HG03135 (cell line): ENCODE data around the gene MTF2.
A peak's percentile ranks its signal among the peaks of the same experiment; 100 is the strongest.

Experiments
- ATAC-seq: cut with Tn5 transposase; IDR thresholded peaks from one replicate; pipeline ENCODE4 v1.9.1; 2021; ENCODE audit warnings: mild to moderate bottlenecking, moderate library complexity; ENCODE audit not compliant: unreplicated experiment

The MTF2 gene

DNA sequence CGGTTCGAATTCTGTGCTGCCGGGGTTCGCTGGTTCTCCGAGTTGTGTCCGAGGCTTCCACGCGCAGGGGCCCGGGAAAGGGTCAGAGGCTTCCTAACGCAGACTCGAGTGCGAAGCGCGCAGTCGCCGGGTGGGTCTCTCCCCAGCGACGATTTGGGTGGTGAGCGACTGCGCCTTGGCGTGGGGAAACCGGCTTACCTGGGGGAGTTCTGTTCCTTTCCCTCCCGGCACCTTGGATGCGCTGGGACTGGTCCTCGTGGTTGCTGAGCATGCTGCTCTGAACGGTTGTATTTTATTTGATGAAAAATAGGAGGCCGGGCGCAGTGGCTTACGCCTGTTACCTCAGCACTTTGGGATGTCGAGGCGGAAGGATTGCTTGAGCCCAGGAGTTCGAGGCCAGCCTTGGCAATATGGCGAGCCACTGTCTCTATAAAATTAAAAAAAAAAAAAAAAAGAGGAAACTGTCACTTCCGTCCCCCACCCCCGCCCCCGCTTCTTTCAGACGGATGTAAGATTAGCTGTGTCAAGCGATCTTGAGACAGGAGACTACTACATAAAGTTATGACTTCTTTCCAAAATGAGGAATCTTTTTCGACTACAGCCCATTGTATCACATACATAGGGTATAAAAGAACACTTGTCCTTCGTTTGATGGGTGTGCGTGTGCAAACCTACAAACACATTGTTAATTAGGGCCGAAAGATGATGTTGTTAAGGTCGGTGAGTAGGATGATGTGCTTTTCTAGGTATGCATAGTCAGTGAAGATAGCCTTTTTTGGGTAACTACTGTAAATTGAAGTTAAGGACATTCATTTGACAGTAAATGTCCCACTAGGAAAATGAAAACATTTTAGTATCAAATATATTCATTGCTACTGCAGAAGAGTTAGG lies 101.9 kb downstream of the MTF2 start, which contains the start of gene CCDC18:
TSS of gene CCDC18 (plus strand) at position 2 of the 891 bp plus-strand sequence. CDS start 2,638 bp downstream, outside the sequence.
- ATAC-seq: peak; percentile 15

DNA sequence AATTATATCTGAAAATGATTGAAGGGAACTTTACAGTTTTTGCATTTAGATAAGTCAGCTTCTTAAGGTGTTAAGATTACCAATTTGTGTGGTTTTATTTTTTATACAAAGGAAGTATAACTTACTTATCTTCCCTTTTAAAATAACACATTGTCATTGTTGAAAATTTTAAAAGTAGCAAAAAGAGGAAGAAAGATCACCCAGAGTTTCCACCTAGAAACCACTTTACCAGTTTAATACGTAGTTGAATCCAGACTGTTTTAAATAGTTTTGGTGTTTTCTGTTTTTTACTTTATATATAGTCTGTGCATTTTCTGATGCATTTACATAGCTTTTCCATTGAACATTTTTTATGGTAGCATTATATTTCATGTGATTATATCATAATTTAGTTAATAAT lies 107.6 kb downstream of the MTF2 start:
- ATAC-seq: no peak
